ENCODE results near the gene ARHGAP22. TPM values are rescaled to one million over a fixed set of nuclear protein-coding genes. Genes with fewer than 3 reads are reported as not detected.

The ARHGAP22 gene
- total RNA-seq, 2 experiments from 2014 or later, result 0.19 to 0.46 TPM

GRCh38 chr10:48555310-48556042, 49.4 kb downstream of the ARHGAP22 start:
- no peaks in the 10 kb centered on the region for H3K36me3 ChIP-seq (ENCODE audit: insufficient read depth, low read length)
- TF ChIP-seq CTCF (conservative IDR thresholded peaks at IDR 0.05; ENCODE audit: low read length), result no peak
- TF ChIP-seq EZH2phosphoT487 (IDR thresholded peaks at IDR 0.05; ENCODE audit: borderline replicate concordance, low read depth, low read length), result no peak
- no peaks in the 10 kb centered on the region for H3K9me2 ChIP-seq (ENCODE audit: insufficient read depth, low read length)
- H3K9me3 ChIP-seq (ENCODE audit: low read length), result no peaks in the 10 kb centered on the region
- H3K79me2 ChIP-seq (ENCODE audit: insufficient read depth, low read depth, low read length), result no peaks in the 10 kb centered on the region
- no peaks in the 10 kb centered on the region for H4K20me1 ChIP-seq (ENCODE audit: insufficient read depth, low read length)
- ChIA-PET CTCF (ENCODE audit: unreplicated experiment) (interaction anchor here (0.6 to 8.2 kb wide), 2 partner anchors 101 to 226 kb away, joined by 3 to 146 read pairs; no protein-coding TSS in a partner anchor), POLR2A (no interaction called here)
- intact Hi-C loops (cut with micrococcal nuclease; ENCODE audit: unreplicated experiment), result loop anchor here (10.0 kb wide), 1 partner anchor 399 kb away; no protein-coding TSS in a partner anchor
- DNase-seq (ENCODE audit: low spot score), result no peak
- no peak overlapping the region for H3K4me2 ChIP-seq (ENCODE audit: low read length)
- BruUV-seq (replicated peaks), result no TSS peak
- H3K4me1 ChIP-seq (ENCODE audit: insufficient read depth, low read length, poor library complexity, severe bottlenecking), result peaks cover 18% of the 10 kb centered on the region
- no peak overlapping the region for H2AFZ ChIP-seq (ENCODE audit: low read length)
- H3K4me3 ChIP-seq (ENCODE audit: low read depth, low read length, poor library complexity, severe bottlenecking), result no peak overlapping the region
- no peak overlapping the region for H3K27ac ChIP-seq (ENCODE audit: low read depth, low read length, poor library complexity, severe bottlenecking)

DNA sequence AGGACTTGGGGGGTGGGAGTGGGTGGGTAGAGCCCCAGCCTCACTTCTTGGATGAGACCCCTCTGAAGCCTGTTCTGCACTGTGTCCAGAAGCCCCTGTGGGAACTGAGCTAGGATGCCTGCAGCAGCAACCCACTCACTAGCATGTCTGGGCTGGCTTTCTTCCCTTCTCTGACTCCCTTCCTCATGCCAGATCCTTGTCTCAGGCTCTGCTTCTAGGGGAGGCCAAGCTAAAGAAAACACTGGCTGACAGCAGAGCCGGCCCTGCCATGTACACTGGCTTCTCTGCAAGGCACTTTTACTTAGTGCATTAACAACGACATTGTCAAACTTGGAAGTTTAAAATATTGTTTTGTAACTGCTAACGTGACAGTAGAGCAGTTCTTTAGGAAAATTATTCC, 50.2 kb downstream of the ARHGAP22 start:
- DNase-seq (ENCODE audit: low spot score), result no peak

More for the DNA sequence above, 50.2 kb downstream of the ARHGAP22 start:
- H3K27ac ChIP-seq (ENCODE audit: low read depth, low read length, poor library complexity, severe bottlenecking), result no peak overlapping the region
- H3K36me3 ChIP-seq (ENCODE audit: insufficient read depth, low read length), result no peaks in the 10 kb centered on the region
- no peak for TF ChIP-seq CTCF (conservative IDR thresholded peaks at IDR 0.05; ENCODE audit: low read length)
- TF ChIP-seq EZH2phosphoT487 (IDR thresholded peaks at IDR 0.05; ENCODE audit: borderline replicate concordance, low read depth, low read length), result no peak
- intact Hi-C loops (cut with micrococcal nuclease; ENCODE audit: unreplicated experiment), result loop anchor here (10.0 kb wide), 1 partner anchor 400 kb away; no protein-coding TSS in a partner anchor
- H3K4me3 ChIP-seq (ENCODE audit: low read depth, low read length, poor library complexity, severe bottlenecking), result no peak overlapping the region
- H3K4me2 ChIP-seq (ENCODE audit: low read length), result no peak overlapping the region
- BruUV-seq (replicated peaks), result no TSS peak
- no peaks in the 10 kb centered on the region for H4K20me1 ChIP-seq (ENCODE audit: insufficient read depth, low read length)
- no peaks in the 10 kb centered on the region for H3K9me2 ChIP-seq (ENCODE audit: insufficient read depth, low read length)
- H3K9me3 ChIP-seq (ENCODE audit: low read length), result no peaks in the 10 kb centered on the region
- CTCF ChIA-PET (ENCODE audit: unreplicated experiment), result interaction anchor here (2.6 to 8.2 kb wide), 2 partner anchors 13 to 102 kb away, joined by 5 to 146 read pairs; no protein-coding TSS in a partner anchor
- H3K4me1 ChIP-seq (ENCODE audit: insufficient read depth, low read length, poor library complexity, severe bottlenecking), result peaks cover 18% of the 10 kb centered on the region
- POLR2A ChIA-PET, result interaction anchor here (0.6 kb wide), 1 partner anchor 164 kb away, joined by 3 read pairs; no protein-coding TSS in a partner anchor
- H2AFZ ChIP-seq (ENCODE audit: low read length), result no peak overlapping the region
- no peaks in the 10 kb centered on the region for H3K79me2 ChIP-seq (ENCODE audit: insufficient read depth, low read depth, low read length)

All from OCI-LY7 (cell line).